ENCODE measurements around the gene TOX2.

GRCh38 chr20:43946659-43947315 lies 32.1 kb downstream of the TOX2 start:
- TF ChIP-seq PRDM4 (tag by site-specific recombination; IDR thresholded peaks at IDR 0.05): no peak
- TF ChIP-seq ZNF221 (tag by site-specific recombination; IDR thresholded peaks at IDR 0.05; ENCODE audit: borderline replicate concordance): no peak
- TF ChIP-seq CTCF (tag by site-specific recombination; IDR thresholded peaks at IDR 0.05): no peak
- no peak for TF ChIP-seq ZNF585B (tag by site-specific recombination; IDR thresholded peaks at IDR 0.05)
- TF ChIP-seq ZNF639 (tag by site-specific recombination; IDR thresholded peaks at IDR 0.05): no peak
- TF ChIP-seq ZNF514 (tag by site-specific recombination; IDR thresholded peaks at IDR 0.05): no peak
- no peak for TF ChIP-seq PBX3 (CRISPR knock-in tag; IDR thresholded peaks at IDR 0.05)
- TF ChIP-seq MZF1 (tag by site-specific recombination; IDR thresholded peaks at IDR 0.05; ENCODE audit: borderline replicate concordance): no peak
- no peak for TF ChIP-seq ZSCAN4 (tag by site-specific recombination; IDR thresholded peaks at IDR 0.05)
- no peak for TF ChIP-seq REST (tag by site-specific recombination; IDR thresholded peaks at IDR 0.05)
- no peak for TF ChIP-seq AEBP2 (tag by site-specific recombination; IDR thresholded peaks at IDR 0.05; ENCODE audit: borderline replicate concordance)

All from HEK293 (cell line).